NCI-H128 (cell line): ENCODE results near the gene DAB2IP.

Experiments used
- DNase-seq: peaks from one replicate; lab custom pipeline; 2025; ENCODE audit not compliant: unreplicated experiment; lab: John Stamatoyannopoulos, UW

Gene DAB2IP

DNA sequence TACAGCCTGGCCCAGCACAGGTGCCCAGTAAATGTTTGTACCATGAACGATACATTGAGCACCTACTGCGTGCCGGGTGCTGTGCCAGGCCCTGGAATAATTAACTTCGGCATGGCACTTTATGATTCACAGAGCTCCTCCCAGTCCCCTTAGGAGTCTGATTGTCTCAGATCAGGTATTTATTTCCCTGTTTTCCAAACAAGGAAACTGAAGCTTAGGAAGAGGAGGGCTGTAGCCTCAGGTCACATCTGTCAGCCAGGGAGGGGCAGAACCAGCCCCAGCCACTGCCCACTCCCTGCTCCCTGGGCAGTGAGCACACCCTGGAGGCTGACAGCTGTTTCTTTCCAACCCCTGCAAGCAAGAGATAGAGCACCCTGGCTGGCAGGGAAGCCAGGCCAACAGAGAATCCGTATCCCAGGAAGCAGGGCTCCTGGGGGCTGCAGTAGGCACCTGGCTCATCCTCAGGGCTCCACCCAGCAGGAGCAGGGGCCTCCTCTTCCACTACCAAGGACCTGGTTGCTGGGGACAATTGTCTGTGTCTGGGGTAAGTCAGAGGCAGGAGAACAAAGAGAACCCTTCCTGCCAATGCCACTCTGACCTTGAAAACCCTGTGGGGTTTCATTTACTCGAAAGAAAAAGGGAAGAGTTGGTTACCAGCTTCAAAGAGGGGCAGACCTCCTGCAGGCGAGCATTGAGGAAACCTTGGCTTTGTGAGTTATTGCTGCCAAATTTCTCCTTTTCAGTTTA lies 69.0 kb downstream of the DAB2IP start:
- no peak for DNase-seq

DNA sequence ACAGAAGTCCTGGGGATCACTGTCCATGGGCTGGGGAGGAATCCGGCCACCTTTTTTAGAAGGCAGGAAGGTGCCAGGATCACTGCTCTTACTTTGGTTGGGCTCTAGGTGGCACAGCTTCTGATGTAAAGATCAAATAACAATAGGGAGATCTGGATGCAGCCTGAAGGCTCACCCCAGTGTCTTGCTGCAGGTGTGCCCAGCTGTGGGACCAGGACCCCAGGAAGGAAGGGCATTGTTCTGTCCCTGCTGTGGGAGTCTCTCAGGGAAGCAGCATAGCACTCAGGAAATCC lies 69.6 kb downstream of the DAB2IP start:
- no peak for DNase-seq

- DNase-seq = no peak
These were observed 70.3 kb downstream of the DAB2IP start for GRCh38 chr9:121721770-121722169.

GRCh38 chr9:121725008-121725775 lies 73.8 kb downstream of the DAB2IP start:
- DNase-seq = no peak

- no peak for DNase-seq
These were observed 76.0 kb downstream of the DAB2IP start for GRCh38 chr9:121727295-121728020.

DNA sequence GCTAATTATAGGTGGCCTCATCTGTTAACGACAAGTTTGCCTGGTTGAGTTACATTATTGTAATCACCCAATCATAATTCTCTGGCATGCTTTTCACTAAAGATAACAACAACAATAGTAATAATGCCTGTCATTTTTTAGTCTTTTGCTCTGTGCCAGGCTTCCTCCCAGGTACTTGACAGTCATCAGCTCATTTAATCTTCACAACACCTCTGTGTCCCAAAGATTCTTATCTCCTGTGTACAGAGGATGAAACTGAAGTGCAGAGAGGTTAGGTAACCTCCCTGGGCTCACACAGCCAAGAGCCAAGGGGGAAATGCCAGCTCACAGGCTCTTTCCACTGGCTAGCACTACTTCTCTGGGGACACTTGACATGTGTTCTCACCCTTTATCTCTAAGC lies 77.5 kb downstream of the DAB2IP start:
- DNase-seq = no peak

DNA sequence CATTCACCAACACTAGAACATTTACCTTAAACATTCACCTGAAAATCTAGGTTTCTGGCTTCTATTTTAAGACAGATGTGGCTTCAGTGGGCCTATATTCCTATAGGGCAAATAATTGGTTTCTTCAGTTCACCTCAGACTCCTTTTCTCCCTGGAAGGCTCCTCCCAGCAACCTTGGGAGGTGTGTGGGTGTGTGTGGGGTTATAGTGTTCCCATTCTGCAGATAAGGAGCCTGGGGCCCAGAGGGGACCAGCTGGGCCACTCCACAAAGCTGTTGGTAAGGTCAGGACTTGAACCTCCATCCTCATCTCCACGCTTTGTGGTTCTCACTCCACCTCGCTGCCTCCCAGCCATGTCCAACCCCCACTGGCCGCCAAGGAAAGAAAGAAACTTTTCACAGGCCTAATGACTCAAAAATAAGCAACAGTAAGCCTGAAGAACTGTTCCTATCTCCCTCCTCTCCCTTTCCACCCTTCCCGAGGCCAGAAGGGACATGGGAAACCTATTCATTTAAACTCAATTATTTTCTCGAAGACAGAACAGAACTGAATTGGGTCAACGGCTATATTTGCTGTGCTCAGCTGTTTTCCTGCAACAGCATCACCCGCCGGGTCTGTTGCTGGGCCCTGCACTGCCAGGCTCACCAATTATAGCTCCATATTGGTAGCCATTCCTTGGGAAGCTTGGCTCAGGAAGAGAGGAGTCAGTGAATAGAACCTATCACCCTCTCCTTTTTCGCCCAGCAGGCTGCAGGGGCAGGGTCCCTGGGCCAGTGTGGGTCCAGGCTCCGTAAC lies 78.5 kb downstream of the DAB2IP start:
- no peak for DNase-seq

- DNase-seq = no peak
These were observed 79.7 kb downstream of the DAB2IP start for GRCh38 chr9:121731090-121731489.

GRCh38 chr9:121731919-121732318 lies 80.5 kb downstream of the DAB2IP start:
- no peak for DNase-seq

- no peak for DNase-seq
These were observed 81.0 kb downstream of the DAB2IP start for GRCh38 chr9:121732389-121732788.

- no peak for DNase-seq
These were observed 81.5 kb downstream of the DAB2IP start for GRCh38 chr9:121732886-121733285.

DNA sequence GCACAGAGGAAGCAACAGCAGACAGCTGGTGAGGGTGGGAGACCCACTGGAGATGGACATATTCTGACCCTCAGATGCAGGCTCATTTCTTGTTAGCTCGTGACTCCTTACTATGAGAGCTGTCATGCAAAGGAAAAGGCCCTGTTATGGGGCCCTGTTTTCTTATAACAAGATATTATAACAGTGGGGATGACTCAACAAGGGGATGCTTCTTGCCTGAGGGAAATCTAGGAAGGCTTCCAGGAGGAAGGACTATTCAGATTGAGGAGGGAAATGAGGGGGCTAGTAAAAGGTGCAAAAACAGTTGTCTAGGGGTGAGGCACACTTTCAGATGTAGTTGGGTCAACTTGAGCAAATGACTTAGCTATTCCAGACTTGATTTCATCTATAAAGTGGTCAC lies 83.0 kb downstream of the DAB2IP start:
- no peak for DNase-seq

DNA sequence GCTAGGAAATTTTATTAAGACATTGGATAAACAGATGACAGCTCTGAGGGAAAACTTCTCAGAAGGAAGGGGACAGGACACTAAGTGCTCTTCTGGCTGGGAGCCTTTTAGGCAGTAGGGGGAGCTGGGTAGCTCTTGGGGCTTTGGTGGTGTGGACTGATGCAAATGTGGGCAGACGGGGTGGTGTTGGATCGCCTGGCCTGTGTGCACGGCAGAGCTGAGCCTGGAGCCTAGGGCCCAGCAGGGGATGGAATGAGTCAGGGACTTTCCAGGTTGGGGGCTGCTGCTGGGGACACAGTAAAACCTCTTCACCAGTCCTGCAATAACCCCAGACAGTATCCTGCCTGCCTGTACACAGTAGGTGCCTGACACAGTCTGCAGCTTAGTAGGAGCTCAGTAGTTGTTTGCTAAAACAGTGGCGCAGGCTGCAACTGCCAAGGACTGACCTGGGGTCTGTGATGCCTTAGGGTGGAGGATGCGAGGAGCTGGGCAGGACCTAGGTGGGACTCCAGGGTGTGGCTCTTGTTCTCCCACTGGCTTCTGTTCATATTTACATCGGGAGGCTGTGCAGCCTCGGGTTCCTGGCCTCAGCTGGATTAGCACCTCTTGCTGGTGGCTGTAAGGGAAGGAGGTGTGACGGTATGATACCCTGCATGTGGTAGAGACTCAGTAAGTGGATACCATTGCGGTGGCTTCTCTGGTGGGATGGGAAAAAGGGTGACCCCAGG lies 83.8 kb downstream of the DAB2IP start:
- no peak for DNase-seq

- DNase-seq = no peak
These were observed 84.6 kb downstream of the DAB2IP start for GRCh38 chr9:121735793-121736770.

GRCh38 chr9:121736934-121737462 lies 85.6 kb downstream of the DAB2IP start:
- no peak for DNase-seq

GRCh38 chr9:121737481-121737931 lies 86.1 kb downstream of the DAB2IP start:
- no peak for DNase-seq

DNA sequence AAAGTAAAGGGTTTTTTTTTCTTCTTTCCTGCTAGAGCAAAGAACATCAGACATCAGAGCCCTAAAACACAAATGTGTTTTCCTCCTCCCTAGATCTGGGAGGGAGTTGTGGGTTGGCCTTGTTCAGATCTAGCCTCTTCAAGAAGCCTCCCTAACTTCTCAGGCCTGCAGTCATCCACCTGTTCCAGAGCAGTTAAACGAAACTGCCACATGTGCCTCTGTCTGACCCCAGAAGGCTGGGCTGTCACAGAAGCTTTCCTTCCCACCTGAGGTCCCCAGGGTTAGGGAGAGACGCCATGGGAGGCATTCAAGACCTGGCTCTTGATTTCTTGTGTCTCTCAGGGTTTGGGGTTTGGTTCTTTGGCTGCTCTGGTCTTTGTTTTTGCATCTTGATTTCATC lies 87.0 kb downstream of the DAB2IP start:
- DNase-seq = no peak

GRCh38 chr9:121738968-121739367 lies 87.5 kb downstream of the DAB2IP start:
- no peak for DNase-seq

DNA sequence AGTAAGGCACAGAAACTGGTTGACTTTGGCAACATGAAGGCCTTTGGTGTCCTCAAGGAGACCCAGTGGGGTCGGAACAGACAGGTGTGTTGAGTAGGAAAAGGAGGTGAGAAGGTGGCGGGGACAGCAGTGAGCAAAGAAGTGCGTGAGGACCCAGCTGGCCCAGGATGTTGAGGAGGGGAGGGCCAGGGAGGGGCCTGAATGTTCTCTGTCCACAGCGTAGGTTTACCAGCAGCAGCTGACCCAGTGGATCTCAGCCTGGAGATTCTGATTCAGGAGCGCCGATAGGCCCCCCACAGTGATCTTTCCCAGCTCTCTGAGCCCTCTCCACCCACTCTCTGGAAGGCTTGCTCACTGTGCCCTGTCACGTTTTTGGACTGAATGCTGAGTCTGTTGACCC lies 88.5 kb downstream of the DAB2IP start:
- no peak for DNase-seq
